Measurements from ENCODE around the gene PCDHGC3. TPM values are rescaled to one million over a fixed set of nuclear protein-coding genes. Genes with fewer than 3 reads are reported as not detected.

Gene PCDHGC3
- polyA plus RNA-seq, 1 experiment = 56.3 TPM

- TF ChIP-seq, protein P1, sequence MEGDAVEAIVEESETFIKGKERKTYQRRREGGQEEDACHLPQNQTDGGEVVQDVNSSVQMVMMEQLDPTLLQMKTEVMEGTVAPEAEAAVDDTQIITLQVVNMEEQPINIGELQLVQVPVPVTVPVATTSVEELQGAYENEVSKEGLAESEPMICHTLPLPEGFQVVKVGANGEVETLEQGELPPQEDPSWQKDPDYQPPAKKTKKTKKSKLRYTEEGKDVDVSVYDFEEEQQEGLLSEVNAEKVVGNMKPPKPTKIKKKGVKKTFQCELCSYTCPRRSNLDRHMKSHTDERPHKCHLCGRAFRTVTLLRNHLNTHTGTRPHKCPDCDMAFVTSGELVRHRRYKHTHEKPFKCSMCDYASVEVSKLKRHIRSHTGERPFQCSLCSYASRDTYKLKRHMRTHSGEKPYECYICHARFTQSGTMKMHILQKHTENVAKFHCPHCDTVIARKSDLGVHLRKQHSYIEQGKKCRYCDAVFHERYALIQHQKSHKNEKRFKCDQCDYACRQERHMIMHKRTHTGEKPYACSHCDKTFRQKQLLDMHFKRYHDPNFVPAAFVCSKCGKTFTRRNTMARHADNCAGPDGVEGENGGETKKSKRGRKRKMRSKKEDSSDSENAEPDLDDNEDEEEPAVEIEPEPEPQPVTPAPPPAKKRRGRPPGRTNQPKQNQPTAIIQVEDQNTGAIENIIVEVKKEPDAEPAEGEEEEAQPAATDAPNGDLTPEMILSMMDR (IDR thresholded peaks at IDR 0.05; ENCODE audit: insufficient read depth, low read depth, low read length) = peak; percentile 99
- POLR2A ChIA-PET = interaction anchor here (1.0 kb wide), 1 partner anchor 16 kb away, joined by 3 read pairs; no protein-coding TSS in a partner anchor
- H3K4me3 ChIP-seq (ENCODE audit: low read depth, low read length) = no peak overlapping the region
- no peaks in the 10 kb centered on the region for H3K36me3 ChIP-seq (ENCODE audit: control insufficient read depth, insufficient read depth, low read length)
- peak; percentile 85 for DNase-seq (ENCODE audit: low read depth)
- no peaks in the 10 kb centered on the region for H3K27me3 ChIP-seq (ENCODE audit: control insufficient read depth, insufficient read depth, low read length)
- CTCF ChIA-PET = interaction anchor here (0.6 to 10.1 kb wide), 31 partner anchors 12 to 186 kb away, joined by 3 to 170 read pairs (median 5); partner anchors contain the start of genes PCDHGA10, PCDHGA11, PCDHGA12 and PCDHGA2
Measured at GRCh38 chr5:141524604-141525597, 49.1 kb downstream of the PCDHGC3 start.

DNA sequence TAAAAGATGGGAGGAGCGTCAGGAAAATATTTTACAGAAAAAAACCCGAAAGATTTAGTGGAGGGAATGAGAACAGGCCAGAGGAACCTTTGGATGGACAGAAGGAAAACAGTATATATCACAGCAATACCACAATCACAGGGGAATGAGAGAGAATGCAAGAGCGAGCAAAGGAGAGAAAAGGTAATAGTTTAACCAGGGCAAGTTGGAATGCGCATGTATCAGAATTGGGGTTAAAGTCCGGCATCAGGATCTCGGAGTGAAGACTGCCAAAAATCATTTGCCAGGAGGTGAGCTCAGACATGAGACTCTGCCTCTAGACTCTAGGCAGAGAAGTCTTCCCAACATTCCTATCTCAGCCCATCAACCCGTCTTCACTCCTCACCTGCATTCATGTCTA is 49.9 kb downstream of the PCDHGC3 start:
- H3K27me3 ChIP-seq (ENCODE audit: control insufficient read depth, insufficient read depth, low read length) = no peaks in the 10 kb centered on the region
- POLR2A ChIA-PET = no interaction called here
- CTCF ChIA-PET = interaction anchor here (1.4 to 10.1 kb wide), 16 partner anchors 11 to 191 kb away, joined by 3 to 170 read pairs (median 9); partner anchors contain the start of genes PCDHGA10, PCDHGA11, PCDHGA12 and PCDHGB7
- no peak for DNase-seq (ENCODE audit: low read depth)
- TF ChIP-seq, protein P1 (IDR thresholded peaks at IDR 0.05; ENCODE audit: insufficient read depth, low read depth, low read length) = no peak
- H3K36me3 ChIP-seq (ENCODE audit: control insufficient read depth, insufficient read depth, low read length) = no peaks in the 10 kb centered on the region
- no peak overlapping the region for H3K4me3 ChIP-seq (ENCODE audit: low read depth, low read length)

- TF ChIP-seq, protein P1 (IDR thresholded peaks at IDR 0.05; ENCODE audit: insufficient read depth, low read depth, low read length) = no peak
- no peak overlapping the region for H3K4me3 ChIP-seq (ENCODE audit: low read depth, low read length)
- POLR2A ChIA-PET = no interaction called here
- no peaks in the 10 kb centered on the region for H3K27me3 ChIP-seq (ENCODE audit: control insufficient read depth, insufficient read depth, low read length)
- no peak for DNase-seq (ENCODE audit: low read depth)
- H3K36me3 ChIP-seq (ENCODE audit: control insufficient read depth, insufficient read depth, low read length) = no peaks in the 10 kb centered on the region
- CTCF ChIA-PET = interaction anchor here (0.9 to 10.1 kb wide), 8 partner anchors 16 to 115 kb away, joined by 3 to 170 read pairs (median 4); partner anchors contain the start of genes PCDHGA10 and PCDHGA12
Measured at GRCh38 chr5:141527426-141527825, 51.7 kb downstream of the PCDHGC3 start.

Other genes with a start within 250 kb of the PCDHGC3 start
- gene PCDHB15, start 230.6 kb upstream of the PCDHGC3 start, polyA plus RNA-seq (2011; rRNA removed) = 0.45 and 0.52 TPM in 2 replicates
- gene SLC25A2, start 171.9 kb upstream of the PCDHGC3 start, polyA plus RNA-seq (2011; rRNA removed) = not detected in 2 replicates
- 25.5 and 46.7 TPM in 2 replicates for gene TAF7, start 155.2 kb upstream of the PCDHGC3 start, polyA plus RNA-seq (2011; rRNA removed)
- gene PCDHGA1, start 145.5 kb upstream of the PCDHGC3 start, polyA plus RNA-seq (2011; rRNA removed) = 1.8 and 1.9 TPM in 2 replicates
- gene PCDHGA2, start 137.2 kb upstream of the PCDHGC3 start, polyA plus RNA-seq (2011; rRNA removed) = 6.7 and 6.8 TPM in 2 replicates
- 1.9 and 2.5 TPM in 2 replicates for gene PCDHGA3, start 132.1 kb upstream of the PCDHGC3 start, polyA plus RNA-seq (2011; rRNA removed)
- gene PCDHGB1, start 125.9 kb upstream of the PCDHGC3 start, polyA plus RNA-seq (2011; rRNA removed) = 2.0 and 2.2 TPM in 2 replicates
- 3.0 and 4.0 TPM in 2 replicates for gene PCDHGA4, start 120.9 kb upstream of the PCDHGC3 start, polyA plus RNA-seq (2011; rRNA removed)
- gene PCDHGB2, start 116.0 kb upstream of the PCDHGC3 start, polyA plus RNA-seq (2011; rRNA removed) = 3.7 and 4.0 TPM in 2 replicates
- gene PCDHGA5, start 111.8 kb upstream of the PCDHGC3 start, polyA plus RNA-seq (2011; rRNA removed) = 1.2 and 1.6 TPM in 2 replicates
- 2.7 and 3.0 TPM in 2 replicates for gene PCDHGB3, start 105.7 kb upstream of the PCDHGC3 start, polyA plus RNA-seq (2011; rRNA removed)
- gene PCDHGA6, start 102.1 kb upstream of the PCDHGC3 start, polyA plus RNA-seq (2011; rRNA removed) = 3.3 and 4.3 TPM in 2 replicates
- 1.8 and 3.6 TPM in 2 replicates for gene PCDHGA7, start 93.2 kb upstream of the PCDHGC3 start, polyA plus RNA-seq (2011; rRNA removed)
- 11.8 and 12.2 TPM in 2 replicates for gene PCDHGB4, start 88.3 kb upstream of the PCDHGC3 start, polyA plus RNA-seq (2011; rRNA removed)
- 0.72 and 0.77 TPM in 2 replicates for gene PCDHGA8, start 83.3 kb upstream of the PCDHGC3 start, polyA plus RNA-seq (2011; rRNA removed)
- 13.5 and 19.4 TPM in 2 replicates for gene PCDHGB5, start 78.0 kb upstream of the PCDHGC3 start, polyA plus RNA-seq (2011; rRNA removed)
- gene PCDHGA9, start 73.2 kb upstream of the PCDHGC3 start, polyA plus RNA-seq (2011; rRNA removed) = 0.97 and 1.2 TPM in 2 replicates
- gene PCDHGB6, start 67.9 kb upstream of the PCDHGC3 start, polyA plus RNA-seq (2011; rRNA removed) = 1.5 and 1.7 TPM in 2 replicates
- gene PCDHGA10, start 63.0 kb upstream of the PCDHGC3 start, polyA plus RNA-seq (2011; rRNA removed) = 2.7 and 3.9 TPM in 2 replicates
- 7.6 and 9.6 TPM in 2 replicates for gene PCDHGB7, start 58.3 kb upstream of the PCDHGC3 start, polyA plus RNA-seq (2011; rRNA removed)
- 5.4 and 7.4 TPM in 2 replicates for gene PCDHGA11, start 54.9 kb upstream of the PCDHGC3 start, polyA plus RNA-seq (2011; rRNA removed)
- 6.1 and 7.9 TPM in 2 replicates for gene PCDHGA12, start 45.5 kb upstream of the PCDHGC3 start, polyA plus RNA-seq (2011; rRNA removed)
- gene PCDHGC4, start 9.1 kb downstream of the PCDHGC3 start, polyA plus RNA-seq (2011; rRNA removed) = 0.49 TPM in 2 replicates
- 0.99 and 1.6 TPM in 2 replicates for gene PCDHGC5, start 13.1 kb downstream of the PCDHGC3 start, polyA plus RNA-seq (2011; rRNA removed)
- gene DIAPH1, start 143.0 kb downstream of the PCDHGC3 start, polyA plus RNA-seq (2011; rRNA removed) = 23.3 and 36.6 TPM in 2 replicates
- 84.2 and 97.8 TPM in 2 replicates for gene HDAC3, start 160.9 kb downstream of the PCDHGC3 start, polyA plus RNA-seq (2011; rRNA removed)
- gene RELL2, start 161.0 kb downstream of the PCDHGC3 start, polyA plus RNA-seq (2011; rRNA removed) = 3.7 and 5.0 TPM in 2 replicates
- gene FCHSD1, start 175.5 kb downstream of the PCDHGC3 start, polyA plus RNA-seq (2011; rRNA removed) = 35.8 and 45.8 TPM in 2 replicates
- 4.1 and 5.6 TPM in 2 replicates for gene ARAP3, start 206.3 kb downstream of the PCDHGC3 start, polyA plus RNA-seq (2011; rRNA removed)

All from BJ (cell line).